ENCODE data around the gene SLC35F1.

Gene SLC35F1

DNA sequence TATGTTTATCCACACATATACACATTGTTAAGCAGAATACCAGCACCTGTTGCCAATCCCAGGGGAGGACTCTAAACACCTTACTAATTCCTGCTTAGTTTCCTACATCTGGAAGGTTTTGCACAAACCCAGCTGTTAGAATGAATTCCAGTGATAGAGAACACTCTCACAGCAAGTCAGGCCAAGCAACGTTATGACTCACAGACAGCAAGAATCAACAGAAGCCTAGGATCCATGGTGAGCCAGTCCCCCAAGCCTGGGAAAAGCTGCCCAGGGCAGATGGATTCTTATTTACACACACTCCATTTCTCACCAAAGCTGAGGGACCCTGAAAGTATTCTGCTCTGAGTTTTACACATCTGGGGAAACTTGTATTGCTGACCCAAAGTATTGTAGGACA lies 291.7 kb downstream of the SLC35F1 start:
- no peak for DNase-seq (ENCODE audit: low spot score)

GRCh38 chr6:118200160-118200559 lies 293.1 kb downstream of the SLC35F1 start:
- no peak for DNase-seq (ENCODE audit: low spot score)

DNA sequence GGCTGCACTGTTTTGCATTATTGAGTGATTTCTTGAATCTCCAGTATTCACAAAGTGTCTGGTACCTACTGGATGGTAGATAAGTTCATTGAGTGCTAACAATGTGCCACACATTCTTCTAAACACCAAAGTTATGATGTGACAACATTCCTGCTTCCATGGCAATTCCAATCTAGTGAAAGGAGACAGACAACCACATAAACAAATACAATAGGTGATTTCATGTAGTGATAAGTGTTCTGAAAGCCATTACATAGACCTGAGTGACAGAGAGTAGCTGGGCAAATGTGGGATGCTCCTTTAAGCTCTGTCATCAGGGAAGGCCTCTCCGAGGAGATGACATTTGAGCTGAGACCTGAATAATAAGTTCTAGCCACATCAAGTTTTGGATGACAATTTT lies 295.5 kb downstream of the SLC35F1 start:
- DNase-seq (ENCODE audit: low spot score), result no peak

DNA sequence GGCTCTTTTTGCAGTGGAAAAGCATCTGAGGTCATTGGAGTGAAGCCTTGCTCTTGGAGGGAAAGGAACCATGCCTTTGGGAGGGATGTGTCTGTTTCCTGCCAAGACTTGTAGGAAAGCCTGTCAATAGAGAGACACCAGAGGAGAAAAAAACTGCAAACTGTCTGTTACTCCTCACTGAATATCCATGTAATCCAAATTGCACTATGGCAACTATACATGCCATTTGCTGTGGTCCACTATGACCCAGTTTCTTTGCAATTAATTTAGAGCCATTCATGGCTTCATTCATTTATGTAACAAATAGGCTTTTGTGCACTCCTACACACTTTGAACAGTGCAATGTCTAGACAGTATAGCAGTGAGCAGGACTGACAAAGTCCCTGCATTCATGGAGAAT lies 296.5 kb downstream of the SLC35F1 start:
- DNase-seq (ENCODE audit: low spot score), result no peak

DNA sequence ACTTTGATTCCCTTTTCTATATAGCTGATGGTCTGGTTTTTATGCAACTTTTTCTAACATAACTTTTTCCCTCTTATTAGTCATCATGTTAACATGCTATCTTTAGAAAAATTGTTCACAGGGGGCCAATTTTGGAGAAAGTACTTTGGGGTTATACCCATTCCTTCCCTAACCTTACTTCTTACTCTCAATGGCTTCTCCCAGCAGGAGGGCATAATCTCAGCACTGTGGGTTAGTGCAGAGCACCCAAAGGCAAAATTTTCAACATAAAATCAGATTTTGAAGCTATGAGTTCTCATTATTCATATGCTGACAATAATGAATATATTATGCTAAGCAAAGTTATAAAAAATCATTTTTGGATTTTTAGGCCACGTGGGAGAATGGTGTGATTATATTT lies 299.2 kb downstream of the SLC35F1 start:
- no peak for DNase-seq (ENCODE audit: low spot score)

DNA sequence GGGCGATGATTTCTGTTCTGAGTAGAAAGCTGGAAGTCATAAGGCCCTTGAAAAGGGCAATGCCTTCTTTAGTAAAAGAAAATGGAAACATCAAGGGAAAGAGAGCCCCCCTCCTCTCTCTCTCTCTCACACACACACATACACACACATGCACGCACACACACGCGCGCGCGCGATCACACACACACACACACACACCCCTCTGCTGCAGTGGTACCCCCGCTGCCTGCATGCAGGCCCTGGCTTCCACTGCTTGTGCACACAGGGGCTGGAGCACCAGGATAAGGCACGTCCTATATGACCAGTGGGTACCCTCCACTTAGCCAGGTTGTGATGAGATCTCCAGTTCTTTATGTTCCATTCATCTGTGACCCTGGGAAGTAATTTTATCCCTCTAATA lies 300.9 kb downstream of the SLC35F1 start:
- DNase-seq (ENCODE audit: low spot score), result no peak

DNA sequence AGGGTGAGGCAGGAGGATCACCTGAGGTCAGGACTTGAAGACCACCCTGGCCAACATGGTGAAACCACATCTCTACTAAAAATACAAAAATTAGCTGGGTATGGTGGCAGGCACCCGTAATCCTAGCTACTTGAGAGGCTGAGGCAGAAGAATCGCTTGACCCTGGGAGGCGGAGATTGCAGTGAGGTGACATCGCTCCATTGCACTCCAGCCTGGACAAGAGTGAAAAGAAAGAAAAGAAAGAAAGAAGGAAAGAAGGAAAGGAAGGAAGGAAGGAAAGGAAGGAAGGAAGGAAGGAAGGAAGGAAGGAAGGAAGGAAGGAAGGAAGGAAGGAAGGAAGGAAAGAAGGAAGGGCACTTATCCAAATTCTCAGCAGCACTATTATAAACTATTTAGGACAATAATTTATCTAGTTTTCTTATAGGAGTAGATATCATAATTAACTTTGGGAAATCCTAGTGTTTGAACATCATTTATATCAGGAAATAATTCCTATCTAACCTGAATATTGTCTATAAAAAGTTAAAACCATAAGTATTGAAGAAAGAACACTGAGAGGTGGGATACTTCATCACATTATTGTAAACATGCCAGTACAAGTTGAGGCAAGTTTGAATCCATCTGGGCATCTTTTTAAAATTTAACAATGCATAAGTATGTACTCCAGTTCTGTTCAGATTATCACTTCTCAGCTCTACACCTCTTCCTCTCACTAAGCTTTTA lies 305.5 kb downstream of the SLC35F1 start:
- DNase-seq (ENCODE audit: low spot score), result no peak

DNA sequence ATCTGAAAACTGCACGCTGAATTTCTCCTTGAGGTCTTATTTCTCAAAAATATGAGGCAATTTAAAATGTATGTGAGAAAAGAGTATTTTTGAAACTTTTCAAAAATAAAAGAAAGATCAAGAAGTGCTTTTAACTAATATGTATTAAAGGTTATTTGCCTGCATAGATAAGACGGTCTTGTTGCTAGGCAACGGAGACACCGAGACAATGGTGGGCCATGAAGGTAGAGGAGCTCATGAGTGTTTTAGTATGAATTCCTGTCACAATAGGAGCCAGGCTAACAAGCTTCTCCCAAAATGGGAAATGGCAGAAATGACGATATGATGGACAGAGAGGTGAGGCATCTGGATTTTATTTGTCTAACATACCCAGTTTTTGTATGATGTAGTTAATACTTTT lies 308.2 kb downstream of the SLC35F1 start:
- no peak for DNase-seq (ENCODE audit: low spot score)

DNA sequence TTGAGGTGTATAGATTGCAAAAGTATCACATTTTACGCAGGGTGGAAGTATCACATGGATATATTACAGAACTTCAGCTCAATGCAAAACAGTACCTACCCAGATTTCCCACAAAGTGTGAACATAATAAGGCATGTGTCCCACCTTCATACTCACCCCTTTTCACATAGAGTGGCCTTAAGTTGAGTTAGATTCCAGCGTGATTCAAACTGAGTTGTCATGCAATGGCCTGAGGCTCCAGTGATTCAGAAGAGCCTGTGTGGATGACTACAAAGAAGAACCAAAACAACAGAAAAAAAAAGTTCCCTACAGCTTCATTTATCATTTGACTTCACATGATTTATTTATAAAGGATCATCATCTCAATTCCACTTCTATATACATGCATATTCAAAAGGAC lies 309.7 kb downstream of the SLC35F1 start:
- no peak for DNase-seq (ENCODE audit: low spot score)

DNA sequence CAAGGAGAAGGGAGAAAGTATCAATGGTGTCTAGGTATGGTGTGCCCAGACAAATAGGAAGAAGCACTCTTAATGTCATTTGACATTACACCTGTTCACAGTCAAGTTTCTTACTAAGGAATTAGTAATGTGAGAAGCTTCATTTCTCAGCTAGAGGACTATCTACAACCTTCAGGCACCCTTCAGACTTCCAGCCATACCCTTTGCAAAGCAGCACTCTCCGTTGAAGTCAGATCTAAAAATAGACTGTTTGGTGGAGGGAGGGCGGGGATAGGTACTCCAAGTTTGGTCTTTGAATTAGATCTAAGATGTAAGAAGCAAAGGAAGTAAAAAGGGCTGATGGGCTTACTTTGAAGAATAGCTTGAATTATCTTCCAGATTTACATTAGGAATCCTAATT lies 311.1 kb downstream of the SLC35F1 start:
- DNase-seq (ENCODE audit: low spot score), result no peak

DNA sequence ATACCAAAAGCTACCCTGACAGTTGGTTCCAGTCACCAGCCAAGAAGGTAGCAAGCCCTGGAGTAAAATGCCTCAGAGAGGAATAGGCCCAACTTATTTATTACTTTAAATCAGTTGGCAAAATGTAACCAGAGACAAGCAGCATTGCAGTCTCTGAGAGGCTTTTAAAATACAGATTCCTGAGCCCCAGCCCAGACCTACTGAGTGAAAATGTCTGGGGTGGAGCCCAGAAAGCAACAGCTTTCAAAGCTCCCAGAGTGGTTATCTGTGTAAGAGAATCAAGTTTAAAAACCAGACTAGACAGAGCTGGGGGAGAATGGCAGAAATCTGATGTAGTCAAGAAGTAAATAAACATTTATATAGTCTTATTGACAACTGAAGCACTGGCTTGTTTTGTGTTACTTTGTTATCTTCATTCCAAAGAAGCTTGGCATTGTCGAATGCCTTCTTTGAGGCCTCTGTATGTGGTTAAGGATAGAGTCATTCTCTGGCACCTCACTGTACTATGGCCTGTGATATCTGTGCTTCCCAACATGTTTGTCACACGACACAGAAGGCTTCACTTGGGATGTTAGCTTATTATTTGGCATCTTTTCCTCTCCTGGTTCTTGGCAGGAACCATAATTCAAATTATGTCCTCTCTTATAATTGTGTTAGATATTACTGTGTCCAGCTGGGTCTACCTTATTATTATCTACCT lies 313.5 kb downstream of the SLC35F1 start:
- no peak for DNase-seq (ENCODE audit: low spot score)

- no peak for DNase-seq (ENCODE audit: low spot score)
Measured at GRCh38 chr6:118223316-118223715, 316.3 kb downstream of the SLC35F1 start.

GRCh38 chr6:118228886-118229285 lies 321.8 kb downstream of the SLC35F1 start:
- DNase-seq (ENCODE audit: low spot score), result no peak

DNA sequence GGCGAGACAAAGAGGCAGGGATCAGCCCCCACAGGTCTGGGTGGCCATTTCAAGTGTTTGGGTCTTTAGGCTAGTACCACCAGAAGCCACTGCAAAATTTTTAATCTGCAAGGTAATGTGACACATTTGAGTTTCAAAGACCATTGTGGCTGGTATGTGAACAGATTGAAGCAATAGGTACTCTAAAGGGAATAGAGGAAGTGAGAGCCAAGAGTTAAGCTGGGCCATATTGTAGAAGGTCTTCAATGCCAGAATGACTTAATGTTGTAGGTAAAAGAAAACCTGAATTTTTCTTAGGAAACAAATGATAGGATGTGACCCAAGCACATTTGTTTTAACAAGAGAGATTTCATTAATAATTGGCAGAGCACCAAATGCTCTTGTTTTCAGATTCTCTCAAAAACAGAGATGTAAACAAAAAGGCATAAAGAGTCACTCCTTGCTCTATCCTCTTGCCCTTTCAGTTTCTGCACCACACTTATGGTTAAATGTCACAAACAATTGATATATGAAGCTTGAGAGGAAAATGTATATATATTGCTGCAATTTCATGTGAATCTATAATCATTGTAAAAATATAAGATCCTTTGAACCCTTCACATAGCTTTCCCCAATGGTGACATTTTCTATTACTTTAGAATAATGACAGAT lies 333.9 kb downstream of the SLC35F1 start:
- DNase-seq (ENCODE audit: low spot score), result no peak

- no peak for DNase-seq (ENCODE audit: low spot score)
Measured at GRCh38 chr6:118246406-118246805, 339.3 kb downstream of the SLC35F1 start.

- DNase-seq (ENCODE audit: low spot score), result no peak
Measured at GRCh38 chr6:118248171-118248570, 341.1 kb downstream of the SLC35F1 start.

DNA sequence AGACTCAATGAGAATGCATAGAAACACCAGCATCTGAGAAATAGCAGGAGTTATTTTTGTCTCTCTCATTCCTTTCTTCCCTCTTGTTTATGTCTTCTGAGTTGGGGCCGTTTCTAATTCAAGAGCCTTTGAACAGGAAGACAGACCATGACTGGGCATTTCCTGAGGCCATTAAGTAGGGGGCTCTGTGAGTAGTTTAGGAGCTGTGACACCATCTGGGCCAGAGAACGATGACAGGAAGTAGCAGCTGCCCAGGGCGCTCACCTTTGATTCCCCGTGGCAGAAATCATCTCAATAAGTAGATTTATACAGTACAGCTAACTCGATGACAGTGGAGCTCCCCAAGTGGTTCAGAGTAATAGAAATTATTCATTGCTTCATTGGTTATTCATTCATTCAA lies 342.6 kb downstream of the SLC35F1 start:
- no peak for DNase-seq (ENCODE audit: low spot score)

DNA sequence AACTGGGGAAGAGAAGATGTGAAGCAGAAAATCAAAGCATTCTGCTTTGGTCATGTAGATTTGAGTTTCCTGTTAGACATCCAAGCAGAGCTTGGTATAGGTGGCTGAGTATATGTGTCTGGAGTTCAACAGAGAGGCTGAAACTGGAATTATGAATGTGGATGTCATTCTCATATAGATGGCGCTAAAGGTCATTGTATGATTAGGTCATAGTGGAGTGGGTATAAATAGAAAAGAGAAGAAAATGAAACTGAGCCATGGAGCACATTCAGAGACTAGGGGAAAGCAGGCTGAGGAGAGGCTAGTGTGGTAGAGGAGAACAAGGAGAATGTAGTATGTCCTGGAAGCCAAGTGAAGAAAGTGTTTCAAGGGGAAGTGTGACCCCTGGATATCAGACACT lies 345.4 kb downstream of the SLC35F1 start:
- DNase-seq (ENCODE audit: low spot score), result no peak

DNA sequence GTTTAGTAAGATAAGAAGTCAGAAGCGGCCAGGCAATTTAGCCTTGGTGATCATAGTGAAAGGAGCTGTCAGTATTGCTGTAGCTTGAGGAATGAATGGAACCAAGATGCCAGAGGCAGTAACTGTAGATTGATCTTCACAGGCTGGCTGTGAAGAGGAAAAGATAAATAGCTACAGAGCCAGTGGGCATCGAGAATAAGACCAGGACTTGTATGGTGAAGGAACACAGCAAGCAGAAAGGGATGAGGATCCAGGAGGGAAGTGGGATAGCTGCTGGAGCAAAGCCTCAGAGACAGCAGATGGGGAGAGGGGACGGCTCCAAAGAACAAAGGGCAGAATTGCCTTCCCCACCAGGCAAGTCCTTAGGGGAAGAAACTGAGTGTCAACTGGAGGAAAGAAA lies 346.7 kb downstream of the SLC35F1 start:
- DNase-seq (ENCODE audit: low spot score), result no peak

GRCh38 chr6:118260833-118261232 lies 353.8 kb downstream of the SLC35F1 start:
- DNase-seq (ENCODE audit: low spot score), result no peak

GRCh38 chr6:118263921-118264486 lies 356.9 kb downstream of the SLC35F1 start:
- no peak for DNase-seq (ENCODE audit: low spot score)

GRCh38 chr6:118269659-118270058 lies 362.6 kb downstream of the SLC35F1 start:
- no peak for DNase-seq (ENCODE audit: low spot score)

DNA sequence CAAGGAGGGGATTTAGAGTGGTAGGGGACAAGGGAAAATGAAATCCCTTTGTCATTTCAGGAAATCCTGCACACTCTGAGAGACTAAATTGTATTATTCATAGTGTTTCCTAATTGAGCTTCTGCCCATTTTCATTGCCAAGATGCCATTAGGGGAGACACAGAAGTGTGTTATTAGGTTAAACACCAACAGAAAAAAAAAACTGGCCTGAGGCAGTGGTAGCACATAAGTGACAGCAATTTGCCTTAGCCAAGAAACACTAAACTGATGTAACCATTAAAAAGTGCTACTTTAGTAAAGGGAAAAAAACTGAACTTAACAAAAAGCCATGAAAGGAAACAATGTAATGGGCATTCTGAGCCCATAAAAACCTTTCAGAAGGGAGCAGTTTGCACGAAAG lies 370.6 kb downstream of the SLC35F1 start:
- DNase-seq (ENCODE audit: low spot score), result no peak
